ENCODE measurements around the gene ABCC9.

DNA sequence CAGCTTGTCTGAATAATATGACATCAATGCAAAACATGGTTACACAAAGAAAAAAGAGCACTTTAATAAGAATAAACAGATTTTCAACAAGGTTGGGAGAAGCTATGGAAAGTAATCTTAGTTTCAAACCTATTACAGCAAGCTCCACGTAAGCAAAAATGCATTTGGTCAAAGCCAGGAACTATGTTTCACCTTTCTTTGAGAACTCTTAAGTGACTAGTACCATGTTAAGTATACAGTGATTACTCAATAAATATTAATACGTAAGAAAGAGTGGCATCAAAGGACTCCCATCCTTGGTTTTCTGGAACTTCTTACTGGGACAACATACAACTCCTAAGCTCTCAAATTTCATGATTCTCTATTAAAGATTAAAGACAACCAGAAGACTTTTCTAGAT, 80.7 kb downstream of the ABCC9 start:
- TF ChIP-seq POLR2A (IDR thresholded peaks at IDR 0.05) (no peak), POLR2AphosphoS5 (IDR thresholded peaks at IDR 0.05) (no peak), EP300 (IDR thresholded peaks at IDR 0.05) (peak in 3 of 4 donors; percentile 18 to 91 (median 45))
- TF ChIP-seq, protein P1, sequence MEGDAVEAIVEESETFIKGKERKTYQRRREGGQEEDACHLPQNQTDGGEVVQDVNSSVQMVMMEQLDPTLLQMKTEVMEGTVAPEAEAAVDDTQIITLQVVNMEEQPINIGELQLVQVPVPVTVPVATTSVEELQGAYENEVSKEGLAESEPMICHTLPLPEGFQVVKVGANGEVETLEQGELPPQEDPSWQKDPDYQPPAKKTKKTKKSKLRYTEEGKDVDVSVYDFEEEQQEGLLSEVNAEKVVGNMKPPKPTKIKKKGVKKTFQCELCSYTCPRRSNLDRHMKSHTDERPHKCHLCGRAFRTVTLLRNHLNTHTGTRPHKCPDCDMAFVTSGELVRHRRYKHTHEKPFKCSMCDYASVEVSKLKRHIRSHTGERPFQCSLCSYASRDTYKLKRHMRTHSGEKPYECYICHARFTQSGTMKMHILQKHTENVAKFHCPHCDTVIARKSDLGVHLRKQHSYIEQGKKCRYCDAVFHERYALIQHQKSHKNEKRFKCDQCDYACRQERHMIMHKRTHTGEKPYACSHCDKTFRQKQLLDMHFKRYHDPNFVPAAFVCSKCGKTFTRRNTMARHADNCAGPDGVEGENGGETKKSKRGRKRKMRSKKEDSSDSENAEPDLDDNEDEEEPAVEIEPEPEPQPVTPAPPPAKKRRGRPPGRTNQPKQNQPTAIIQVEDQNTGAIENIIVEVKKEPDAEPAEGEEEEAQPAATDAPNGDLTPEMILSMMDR (IDR thresholded peaks at IDR 0.05): no peak
